Mucosa of rectum (tissue), 2 donors: ENCODE results near the gene UBR4.

Experiments
- H3K27ac ChIP-seq, 2 donors: one replicate each; pipeline ENCODE4 v1.7.0; 2013; ENCODE audit warnings: inconsistent platforms in 2 of 2, low read depth in 2 of 2, low read length in 2 of 2
- H3K27me3 ChIP-seq, 2 donors: one replicate each; pipeline ENCODE4 v1.7.0; 2013; ENCODE audit warnings: low read length in 2 of 2; ENCODE audit not compliant: control insufficient read depth in 2 of 2, insufficient read depth in 2 of 2
- H3K36me3 ChIP-seq, 2 donors: one replicate each; pipeline ENCODE4 v1.7.0; 2013; ENCODE audit warnings: low read length in 2 of 2; ENCODE audit not compliant: control insufficient read depth in 2 of 2, insufficient read depth in 2 of 2
- H3K4me1 ChIP-seq, 2 donors: one replicate each; pipeline ENCODE4 v1.7.0; 2013; ENCODE audit warnings: low read length in 2 of 2, mild to moderate bottlenecking in 1 of 2; ENCODE audit not compliant: control insufficient read depth in 2 of 2, insufficient read depth in 2 of 2
- H3K4me3 ChIP-seq, 2 donors: one replicate each; pipeline ENCODE4 v1.7.0; 2013; ENCODE audit warnings: low read length in 2 of 2
- H3K9ac ChIP-seq, 2 donors: one replicate each; pipeline ENCODE4 v1.7.0; 2013; ENCODE audit warnings: low read length in 2 of 2, low read depth in 1 of 2, mild to moderate bottlenecking in 1 of 2
- H3K9me3 ChIP-seq, 2 donors: one replicate each; pipeline ENCODE4 v1.7.0; 2013; ENCODE audit warnings: low read length in 2 of 2; ENCODE audit not compliant: control insufficient read depth in 2 of 2
- donor health status: healthy.
- donor health status: Normal muscosa, but diverticular disease.

UBR4 gene

GRCh38 chr1:19079541-19080472 is 130.3 kb downstream of the UBR4 start:
- Histone ChIP-seq H3K4me3 (no peak overlapping the region), H3K36me3 (peaks cover 90 to 96% of the 10 kb centered on the region in 2 donors), H3K27me3 (no peaks in the 10 kb centered on the region), H3K9me3 (no peaks in the 10 kb centered on the region), H3K4me1 (peaks cover 23 to 41% of the 10 kb centered on the region in 2 donors), H3K27ac (no peak overlapping the region), H3K9ac (no peak overlapping the region)

- Histone ChIP-seq H3K36me3 (peaks cover 90 to 94% of the 10 kb centered on the region in 2 donors), H3K27ac (no peak overlapping the region), H3K27me3 (no peaks in the 10 kb centered on the region), H3K4me3 (no peak overlapping the region), H3K4me1 (peaks cover 32 to 48% of the 10 kb centered on the region in 2 donors), H3K9me3 (no peaks in the 10 kb centered on the region), H3K9ac (no peak overlapping the region)
Measured at GRCh38 chr1:19078536-19078935, 131.5 kb downstream of the UBR4 start.

GRCh38 chr1:19076841-19077616 is 133.0 kb downstream of the UBR4 start:
- H3K4me1 ChIP-seq = peaks cover 39 to 54% of the 10 kb centered on the region in 2 donors
- H3K9ac ChIP-seq = no peak overlapping the region
- no peaks in the 10 kb centered on the region for H3K9me3 ChIP-seq
- H3K4me3 ChIP-seq = no peak overlapping the region
- H3K27me3 ChIP-seq = no peaks in the 10 kb centered on the region
- H3K27ac ChIP-seq = no peak overlapping the region
- peaks cover 83 to 88% of the 10 kb centered on the region in 2 donors for H3K36me3 ChIP-seq

- H3K27ac ChIP-seq = peak overlapping the region; percentile 43 to 62
- H3K9ac ChIP-seq = peak overlapping the region in 1 of 2 donors; percentile 13
- H3K4me1 ChIP-seq = peaks cover 36 to 52% of the 10 kb centered on the region in 2 donors
- H3K9me3 ChIP-seq = no peaks in the 10 kb centered on the region
- H3K27me3 ChIP-seq = no peaks in the 10 kb centered on the region
- H3K36me3 ChIP-seq = peaks cover 64 to 68% of the 10 kb centered on the region in 2 donors
- no peak overlapping the region for H3K4me3 ChIP-seq
Measured at GRCh38 chr1:19074902-19075721, 135.0 kb downstream of the UBR4 start.

- Histone ChIP-seq H3K27ac (peak overlapping the region; percentile 20 to 43), H3K36me3 (peaks cover 58 to 62% of the 10 kb centered on the region in 2 donors)
Measured at GRCh38 chr1:19074361-19074901, 135.6 kb downstream of the UBR4 start.

GRCh38 chr1:19073311-19074186 is 136.5 kb downstream of the UBR4 start:
- H3K27me3 ChIP-seq = no peaks in the 10 kb centered on the region
- H3K4me1 ChIP-seq = peaks cover 36 to 47% of the 10 kb centered on the region in 2 donors
- H3K27ac ChIP-seq = no peak overlapping the region
- peaks cover 51 to 53% of the 10 kb centered on the region in 2 donors for H3K36me3 ChIP-seq
- no peak overlapping the region for H3K9ac ChIP-seq
- no peak overlapping the region for H3K4me3 ChIP-seq
- H3K9me3 ChIP-seq = no peaks in the 10 kb centered on the region

More at GRCh38 chr1:19074361-19074901, 135.6 kb downstream of the UBR4 start:
- Histone ChIP-seq H3K4me3 (no peak overlapping the region), H3K4me1 (peaks cover 36 to 47% of the 10 kb centered on the region in 2 donors), H3K9ac (peak overlapping the region in 1 of 2 donors; percentile 13), H3K9me3 (no peaks in the 10 kb centered on the region), H3K27me3 (no peaks in the 10 kb centered on the region)

- Histone ChIP-seq H3K36me3 (peaks cover 41 to 43% of the 10 kb centered on the region in 2 donors), H3K4me3 (no peak overlapping the region), H3K4me1 (peaks cover 38 to 49% of the 10 kb centered on the region in 2 donors), H3K9ac (no peak overlapping the region), H3K27me3 (peaks cover 0 to under 1% of the 10 kb centered on the region in 2 donors), H3K9me3 (no peaks in the 10 kb centered on the region), H3K27ac (no peak overlapping the region)
Measured at GRCh38 chr1:19072285-19072981, 137.6 kb downstream of the UBR4 start.

- Histone ChIP-seq H3K36me3 (peaks cover 36 to 37% of the 10 kb centered on the region in 2 donors), H3K9ac (no peak overlapping the region), H3K27me3 (peaks cover 0 to 2% of the 10 kb centered on the region in 2 donors), H3K9me3 (no peaks in the 10 kb centered on the region), H3K4me3 (no peak overlapping the region), H3K27ac (no peak overlapping the region), H3K4me1 (peaks cover 44 to 56% of the 10 kb centered on the region in 2 donors)
Measured at GRCh38 chr1:19071674-19072281, 138.3 kb downstream of the UBR4 start.
